ENCODE measurements around the gene CRYGN. TPM values are rescaled to one million over a fixed set of nuclear protein-coding genes. Genes with fewer than 3 reads are reported as not detected.

The CRYGN gene
- total RNA-seq, 2 donors from 2014 or later: 0.42 to 1.1 TPM

GRCh38 chr7:151399305-151399601 is 40.7 kb downstream of the CRYGN start:
- no peak for DNase-seq (ENCODE audit: low spot score)
- intact Hi-C loops (cut with DNase I): no loop called here

- intact Hi-C loops (cut with DNase I): no loop called here
These were observed 41.3 kb downstream of the CRYGN start for GRCh38 chr7:151398446-151399304.

GRCh38 chr7:151397026-151397425 is 42.9 kb downstream of the CRYGN start:
- no peak for DNase-seq (ENCODE audit: low spot score)
- intact Hi-C loops (cut with DNase I): no loop called here

More at GRCh38 chr7:151398446-151399304, 41.3 kb downstream of the CRYGN start:
- DNase-seq (ENCODE audit: low spot score): no peak

GRCh38 chr7:151396328-151396970 is 43.5 kb downstream of the CRYGN start:
- intact Hi-C loops (cut with DNase I): no loop called here

GRCh38 chr7:151395036-151395367 is 44.9 kb downstream of the CRYGN start:
- no peak for DNase-seq (ENCODE audit: low spot score)
- intact Hi-C loops (cut with DNase I): no loop called here

More at GRCh38 chr7:151396328-151396970, 43.5 kb downstream of the CRYGN start:
- no peak for DNase-seq (ENCODE audit: low spot score)

- intact Hi-C loops (cut with DNase I): no loop called here
- DNase-seq (ENCODE audit: low spot score): no peak
These were observed 45.6 kb downstream of the CRYGN start for GRCh38 chr7:151394076-151395035.

- DNase-seq (ENCODE audit: low spot score): no peak
- intact Hi-C loops (cut with DNase I): no loop called here
These were observed 46.6 kb downstream of the CRYGN start for GRCh38 chr7:151393031-151393977.

GRCh38 chr7:151392426-151392825 is 47.5 kb downstream of the CRYGN start:
- no peak for DNase-seq (ENCODE audit: low spot score)

GRCh38 chr7:151392002-151392401 is 47.9 kb downstream of the CRYGN start:
- intact Hi-C loops (cut with DNase I): no loop called here
- no peak for DNase-seq (ENCODE audit: low spot score)

More at GRCh38 chr7:151392426-151392825, 47.5 kb downstream of the CRYGN start:
- intact Hi-C loops (cut with DNase I): no loop called here

- intact Hi-C loops (cut with DNase I): no loop called here
- DNase-seq (ENCODE audit: low spot score): no peak
These were observed 48.6 kb downstream of the CRYGN start for GRCh38 chr7:151391358-151391730.

- intact Hi-C loops (cut with DNase I): no loop called here
- no peak for DNase-seq (ENCODE audit: low spot score)
These were observed 49.2 kb downstream of the CRYGN start for GRCh38 chr7:151390598-151391357.

- no peak for DNase-seq (ENCODE audit: low spot score)
- intact Hi-C loops (cut with DNase I): loop anchor here in 1 of 2 donors (10.0 kb wide), 1 partner anchor 815 kb away; no protein-coding TSS in a partner anchor
These were observed 50.0 kb downstream of the CRYGN start for GRCh38 chr7:151389768-151390597.

GRCh38 chr7:151389096-151389767 is 50.7 kb downstream of the CRYGN start:
- DNase-seq (ENCODE audit: low spot score): no peak
- intact Hi-C loops (cut with DNase I): loop anchor here in 1 of 2 donors (10.0 kb wide), 1 partner anchor 814 kb away; no protein-coding TSS in a partner anchor

GRCh38 chr7:151388430-151388829 is 51.5 kb downstream of the CRYGN start:
- intact Hi-C loops (cut with DNase I): loop anchor here in 1 of 2 donors (10.0 kb wide), 1 partner anchor 814 kb away; no protein-coding TSS in a partner anchor
- DNase-seq (ENCODE audit: low spot score): no peak

- intact Hi-C loops (cut with DNase I): loop anchor here in 1 of 2 donors (10.0 kb wide), 1 partner anchor 813 kb away; no protein-coding TSS in a partner anchor
- no peak for DNase-seq (ENCODE audit: low spot score)
These were observed 52.0 kb downstream of the CRYGN start for GRCh38 chr7:151388007-151388297.
